ENCODE data around the gene FGD1. TPM values are rescaled to one million over a fixed set of nuclear protein-coding genes. Genes with fewer than 3 reads are reported as not detected.

Gene FGD1
- total RNA-seq, 2 donors from 2014 or later, result 2.3 to 2.9 TPM

- TF ChIP-seq CTCF (IDR thresholded peaks at IDR 0.05), result no peak
- TF ChIP-seq POLR2A (IDR thresholded peaks at IDR 0.05), result no peak
- ATAC-seq (no peak), DNase-seq (no peak)
- 75 to 83% methylated on average over 1 of the region's 1 CpG for WGBS, 2 donors
- no peak overlapping the region for H3K4me3 ChIP-seq
- no peaks in the 10 kb centered on the region for H3K36me3 ChIP-seq (replicated peaks in 1 of 2; ENCODE audit: insufficient read depth in 1 of 2, low read depth in 2 of 2)
- intact Hi-C loops (cut with DNase I), result no loop called here
- H3K4me1 ChIP-seq, result no peaks in the 10 kb centered on the region
- H3K9me3 ChIP-seq, result no peaks in the 10 kb centered on the region
- H3K27me3 ChIP-seq, result no peaks in the 10 kb centered on the region
- H3K27ac ChIP-seq, result no peak overlapping the region
Observed at GRCh38 chrX:54411732-54412131, 84.3 kb downstream of the FGD1 start.

GRCh38 chrX:54407266-54407665 lies 88.8 kb downstream of the FGD1 start:
- ATAC-seq (no peak), DNase-seq (no peak)
- Histone ChIP-seq H3K9me3 (no peaks in the 10 kb centered on the region), H3K4me3 (no peak overlapping the region), H3K27ac (no peak overlapping the region), H3K4me1 (no peaks in the 10 kb centered on the region), H3K36me3 (replicated peaks in 1 of 2; ENCODE audit: insufficient read depth in 1 of 2, low read depth in 2 of 2) (no peaks in the 10 kb centered on the region), H3K27me3 (no peaks in the 10 kb centered on the region)
- WGBS, 2 donors, result 24 to 43% methylated on average over 2 of the region's 2 CpGs
- no peak for TF ChIP-seq CTCF (IDR thresholded peaks at IDR 0.05)
- no peak for TF ChIP-seq POLR2A (IDR thresholded peaks at IDR 0.05)
- intact Hi-C loops (cut with DNase I), result no loop called here

GRCh38 chrX:54397113-54397512 lies 98.9 kb downstream of the FGD1 start:
- Histone ChIP-seq H3K9me3 (no peaks in the 10 kb centered on the region), H3K4me3 (no peak overlapping the region), H3K27ac (no peak overlapping the region), H3K36me3 (replicated peaks in 1 of 2; ENCODE audit: insufficient read depth in 1 of 2, low read depth in 2 of 2) (no peaks in the 10 kb centered on the region), H3K4me1 (no peaks in the 10 kb centered on the region), H3K27me3 (no peaks in the 10 kb centered on the region)
- DNase-seq (no peak), ATAC-seq (no peak)
- intact Hi-C loops (cut with DNase I), result no loop called here
- TF ChIP-seq CTCF (IDR thresholded peaks at IDR 0.05) (no peak), POLR2A (IDR thresholded peaks at IDR 0.05) (no peak)
- WGBS, 2 donors, result 88 to 100% methylated on average over 1 of the region's 1 CpG

Other genes starting within 250 kb of the FGD1 start
- 1 to 10 TPM in 1 of 2 donors, under 1 TPM in 1; 0.52 to 1.6 TPM for gene WNK3, start 138.2 kb downstream of the FGD1 start, total RNA-seq
- gene TSR2, start 55.8 kb downstream of the FGD1 start, total RNA-seq, result 10 to 100 TPM; 11.2 to 14.8 TPM
- gene GNL3L, start 34.0 kb upstream of the FGD1 start, total RNA-seq, result 10 to 100 TPM; 14.2 to 17.6 TPM